GM23338 (cell line): ENCODE measurements around the gene NTM. TPM values are rescaled to one million over a fixed set of nuclear protein-coding genes. Genes with fewer than 3 reads are reported as not detected.

ENCODE experiments used
- ATAC-seq: fragments of 200-7000 bp; cut with Tn5 transposase; 3 replicates; pipeline ENCODE4 v1.9.1; 2020
- DNase-seq: peaks from one replicate; pipeline ENCODE4 v3.0.0-alpha.2; 2015; ENCODE audit warnings: low spot score
- H2AFZ ChIP-seq: fragments of 200-600 bp; sonication (generic); 2 replicates; pipeline ENCODE4 v1.8.0; 2016; ENCODE audit warnings: antibody characterized with exemption, mild to moderate bottlenecking, moderate library complexity
- H3F3A ChIP-seq: fragments of 200-600 bp; sonication (generic); replicated peaks from 2 replicates; pipeline ENCODE4 v1.8.0; 2017; ENCODE audit warnings: antibody characterized with exemption, mixed run types, low read depth
- H3K27ac ChIP-seq: fragments of 200-600 bp; sonication (generic); 2 replicates; pipeline ENCODE4 v1.6.1; 2016; ENCODE audit warnings: low read depth
- H3K27me3 ChIP-seq: fragments of 200-600 bp; sonication (generic); 2 replicates; pipeline ENCODE4 v1.8.0; 2016; ENCODE audit warnings: mild to moderate bottlenecking, mixed run types, moderate library complexity; ENCODE audit not compliant: insufficient read depth
- H3K36me3 ChIP-seq: fragments of 200-600 bp; sonication (generic); 2 replicates; pipeline ENCODE4 v1.8.0; 2016; ENCODE audit warnings: mild to moderate bottlenecking; ENCODE audit not compliant: insufficient read depth
- H3K4me1 ChIP-seq: fragments of 200-600 bp; sonication (generic); 2 replicates; pipeline ENCODE4 v1.8.0; 2016; ENCODE audit warnings: mild to moderate bottlenecking, moderate library complexity; ENCODE audit not compliant: insufficient read depth
- H3K4me2 ChIP-seq: fragments of 200-600 bp; sonication (generic); 2 replicates; pipeline ENCODE4 v1.7.1; 2017; ENCODE audit warnings: mixed run types
- H3K4me3 ChIP-seq: fragments of 200-600 bp; sonication (generic); 2 replicates; pipeline ENCODE4 v1.6.1; 2016; ENCODE audit warnings: mixed run types
- H3K79me2 ChIP-seq: fragments of 200-600 bp; sonication (generic); replicated peaks from 2 replicates; pipeline ENCODE4 v1.8.0; 2017; ENCODE audit warnings: mild to moderate bottlenecking; ENCODE audit not compliant: insufficient read depth
- H3K9me2 ChIP-seq: fragments of 200-600 bp; sonication (generic); 2 replicates; pipeline ENCODE4 v1.8.0; 2017; ENCODE audit not compliant: insufficient read depth
- H4K20me1 ChIP-seq: fragments of 200-600 bp; sonication (generic); replicated peaks from 2 replicates; pipeline ENCODE4 v1.8.0; 2017; ENCODE audit warnings: mild to moderate bottlenecking; ENCODE audit not compliant: insufficient read depth
- H3K27ac Mint-ChIP-seq: 2 replicates; pipeline ENCODE4 v1.8.0; 2020; ENCODE audit warnings: inconsistent platforms, mild to moderate bottlenecking, moderate library complexity, mixed read lengths
- H3K27me3 Mint-ChIP-seq: 3 replicates; pipeline ENCODE4 v1.8.0; 2022; ENCODE audit warnings: low read depth, mild to moderate bottlenecking, moderate library complexity, mixed read lengths, inconsistent platforms; ENCODE audit not compliant: insufficient read depth, poor library complexity
- H3K36me3 Mint-ChIP-seq: 3 replicates; pipeline ENCODE4 v1.8.0; 2021; ENCODE audit warnings: low read depth, mild to moderate bottlenecking, inconsistent platforms, moderate library complexity, mixed read lengths
- H3K4me1 Mint-ChIP-seq: 3 replicates; pipeline ENCODE4 v1.8.0; 2020; ENCODE audit warnings: mild to moderate bottlenecking, inconsistent platforms, mixed read lengths
- H3K4me3 Mint-ChIP-seq: 3 replicates; pipeline ENCODE4 v1.8.0; 2021; ENCODE audit warnings: moderate library complexity, mild to moderate bottlenecking, inconsistent platforms, mixed read lengths
- H3K9me3 Mint-ChIP-seq: 3 replicates; pipeline ENCODE4 v1.8.0; 2020; ENCODE audit warnings: moderate library complexity, mild to moderate bottlenecking, inconsistent platforms, mixed read lengths
- CREB1 ChIP-seq: fragments of 250-450 bp; sonication (Bioruptor Pico); IDR thresholded peaks from 2 replicates; pipeline ENCODE4 v1.5.0; 2020; ENCODE audit warnings: low read depth, mild to moderate bottlenecking, moderate library complexity
- EZH2 ChIP-seq: fragments of 200-600 bp; sonication (generic); IDR thresholded peaks from one replicate; pipeline ENCODE4 v1.8.0; 2017; ENCODE audit warnings: antibody characterized with exemption, mild to moderate bottlenecking, low read depth; ENCODE audit not compliant: unreplicated experiment
- EZH2phosphoT487 ChIP-seq: fragments of 200-600 bp; sonication (generic); IDR thresholded peaks from one replicate; pipeline ENCODE4 v1.8.1; 2018; ENCODE audit warnings: antibody characterized with exemption; ENCODE audit not compliant: unreplicated experiment
- JUNB ChIP-seq: IDR thresholded peaks from one replicate; pipeline ENCODE4 v1.6.1; 2016; ENCODE audit warnings: antibody characterized with exemption; ENCODE audit not compliant: unreplicated experiment
- NANOG ChIP-seq: IDR thresholded peaks from 2 replicates; pipeline ENCODE4 v1.6.1; 2016; ENCODE audit warnings: antibody characterized with exemption, borderline replicate concordance
- REST ChIP-seq: IDR thresholded peaks from one replicate; pipeline ENCODE4 v1.6.1; 2018; ENCODE audit warnings: antibody characterized with exemption; ENCODE audit not compliant: unreplicated experiment
- STAT1 ChIP-seq: IDR thresholded peaks from one replicate; pipeline ENCODE4 v1.6.1; 2016; ENCODE audit warnings: antibody characterized with exemption; ENCODE audit not compliant: unreplicated experiment
- ZNF331 ChIP-seq: fragments of 250-450 bp; sonication (Bioruptor Pico); IDR thresholded peaks from 2 replicates; pipeline ENCODE4 v1.5.0; 2020; ENCODE audit warnings: low read depth, mild to moderate bottlenecking, moderate library complexity
- polyA plus RNA-seq: library from polyadenylated mRNA; unstranded; fragments of >200 nt; fragmentation: Nextera tagmentation; extraction: Ambion mirVana; gene quantifications from 2 replicates; pipeline ENCODE4 v1.2.1, GENCODE V29; 2016
- total RNA-seq: library from RNA; depleted of rRNA; stranded (reverse); fragments of >200 nt; shearing (Covaris generic); gene quantifications from 2 replicates; pipeline ENCODE4 v1.2.3, GENCODE V29; 2014
- TF ChIP-seq, protein P1 (sequence below): IDR thresholded peaks from 2 replicates; pipeline ENCODE4 v1.6.1; 2016; ENCODE audit warnings: antibody characterized with exemption
- TF ChIP-seq, protein P2 (sequence below): fragments of 250-450 bp; sonication (Bioruptor Pico); IDR thresholded peaks from 2 replicates; pipeline ENCODE4 v1.5.0; 2020; ENCODE audit warnings: mild to moderate bottlenecking, moderate library complexity

The NTM gene
- total and polyA plus RNA-seq, 2 experiments from 2014 or later = 10.6 to 14.6 TPM

DNA sequence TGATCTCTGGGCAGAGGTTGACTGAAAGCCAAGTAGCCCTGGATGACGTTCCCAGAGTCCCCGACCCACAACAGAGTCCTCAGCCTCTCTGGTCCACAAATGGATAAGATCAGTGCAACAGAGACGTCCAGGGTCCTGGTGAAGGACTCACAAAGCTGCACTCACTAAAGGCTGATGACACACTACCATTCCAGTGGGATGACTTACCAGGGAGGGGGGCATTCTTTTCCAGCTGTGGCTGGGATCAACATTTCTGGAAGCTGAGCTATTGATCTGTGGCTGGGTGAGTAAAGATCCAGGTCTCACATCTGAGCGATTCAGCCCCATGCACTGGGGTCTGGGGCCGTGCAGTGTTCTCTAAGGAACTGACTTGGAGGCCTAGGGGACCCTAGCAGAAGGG is 296.2 kb downstream of the NTM start:
- DNase-seq = no peak
- H3K9me3 Mint-ChIP-seq = no peaks in the 10 kb centered on the region

More for the DNA sequence above, 296.2 kb downstream of the NTM start:
- Histone ChIP-seq H3K4me3 (no peak overlapping the region), H3K9me2 (no peaks in the 10 kb centered on the region), H3F3A (no peaks in the 10 kb centered on the region), H3K36me3 (no peaks in the 10 kb centered on the region), H3K27ac (no peak overlapping the region), H2AFZ (no peak overlapping the region), H3K79me2 (no peaks in the 10 kb centered on the region), H3K27me3 (no peaks in the 10 kb centered on the region), H3K4me2 (no peak overlapping the region), H3K4me1 (peaks cover 15% of the 10 kb centered on the region), H4K20me1 (no peaks in the 10 kb centered on the region)
- TF ChIP-seq EZH2phosphoT487 (no peak), REST (no peak), STAT1 (no peak), JUNB (no peak), ZNF331 (CRISPR knock-in tag) (no peak), EZH2 (no peak), NANOG (no peak), CREB1 (no peak)
- TF ChIP-seq, protein P1, sequence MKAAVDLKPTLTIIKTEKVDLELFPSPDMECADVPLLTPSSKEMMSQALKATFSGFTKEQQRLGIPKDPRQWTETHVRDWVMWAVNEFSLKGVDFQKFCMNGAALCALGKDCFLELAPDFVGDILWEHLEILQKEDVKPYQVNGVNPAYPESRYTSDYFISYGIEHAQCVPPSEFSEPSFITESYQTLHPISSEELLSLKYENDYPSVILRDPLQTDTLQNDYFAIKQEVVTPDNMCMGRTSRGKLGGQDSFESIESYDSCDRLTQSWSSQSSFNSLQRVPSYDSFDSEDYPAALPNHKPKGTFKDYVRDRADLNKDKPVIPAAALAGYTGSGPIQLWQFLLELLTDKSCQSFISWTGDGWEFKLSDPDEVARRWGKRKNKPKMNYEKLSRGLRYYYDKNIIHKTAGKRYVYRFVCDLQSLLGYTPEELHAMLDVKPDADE = no peak
- TF ChIP-seq, protein P2, sequence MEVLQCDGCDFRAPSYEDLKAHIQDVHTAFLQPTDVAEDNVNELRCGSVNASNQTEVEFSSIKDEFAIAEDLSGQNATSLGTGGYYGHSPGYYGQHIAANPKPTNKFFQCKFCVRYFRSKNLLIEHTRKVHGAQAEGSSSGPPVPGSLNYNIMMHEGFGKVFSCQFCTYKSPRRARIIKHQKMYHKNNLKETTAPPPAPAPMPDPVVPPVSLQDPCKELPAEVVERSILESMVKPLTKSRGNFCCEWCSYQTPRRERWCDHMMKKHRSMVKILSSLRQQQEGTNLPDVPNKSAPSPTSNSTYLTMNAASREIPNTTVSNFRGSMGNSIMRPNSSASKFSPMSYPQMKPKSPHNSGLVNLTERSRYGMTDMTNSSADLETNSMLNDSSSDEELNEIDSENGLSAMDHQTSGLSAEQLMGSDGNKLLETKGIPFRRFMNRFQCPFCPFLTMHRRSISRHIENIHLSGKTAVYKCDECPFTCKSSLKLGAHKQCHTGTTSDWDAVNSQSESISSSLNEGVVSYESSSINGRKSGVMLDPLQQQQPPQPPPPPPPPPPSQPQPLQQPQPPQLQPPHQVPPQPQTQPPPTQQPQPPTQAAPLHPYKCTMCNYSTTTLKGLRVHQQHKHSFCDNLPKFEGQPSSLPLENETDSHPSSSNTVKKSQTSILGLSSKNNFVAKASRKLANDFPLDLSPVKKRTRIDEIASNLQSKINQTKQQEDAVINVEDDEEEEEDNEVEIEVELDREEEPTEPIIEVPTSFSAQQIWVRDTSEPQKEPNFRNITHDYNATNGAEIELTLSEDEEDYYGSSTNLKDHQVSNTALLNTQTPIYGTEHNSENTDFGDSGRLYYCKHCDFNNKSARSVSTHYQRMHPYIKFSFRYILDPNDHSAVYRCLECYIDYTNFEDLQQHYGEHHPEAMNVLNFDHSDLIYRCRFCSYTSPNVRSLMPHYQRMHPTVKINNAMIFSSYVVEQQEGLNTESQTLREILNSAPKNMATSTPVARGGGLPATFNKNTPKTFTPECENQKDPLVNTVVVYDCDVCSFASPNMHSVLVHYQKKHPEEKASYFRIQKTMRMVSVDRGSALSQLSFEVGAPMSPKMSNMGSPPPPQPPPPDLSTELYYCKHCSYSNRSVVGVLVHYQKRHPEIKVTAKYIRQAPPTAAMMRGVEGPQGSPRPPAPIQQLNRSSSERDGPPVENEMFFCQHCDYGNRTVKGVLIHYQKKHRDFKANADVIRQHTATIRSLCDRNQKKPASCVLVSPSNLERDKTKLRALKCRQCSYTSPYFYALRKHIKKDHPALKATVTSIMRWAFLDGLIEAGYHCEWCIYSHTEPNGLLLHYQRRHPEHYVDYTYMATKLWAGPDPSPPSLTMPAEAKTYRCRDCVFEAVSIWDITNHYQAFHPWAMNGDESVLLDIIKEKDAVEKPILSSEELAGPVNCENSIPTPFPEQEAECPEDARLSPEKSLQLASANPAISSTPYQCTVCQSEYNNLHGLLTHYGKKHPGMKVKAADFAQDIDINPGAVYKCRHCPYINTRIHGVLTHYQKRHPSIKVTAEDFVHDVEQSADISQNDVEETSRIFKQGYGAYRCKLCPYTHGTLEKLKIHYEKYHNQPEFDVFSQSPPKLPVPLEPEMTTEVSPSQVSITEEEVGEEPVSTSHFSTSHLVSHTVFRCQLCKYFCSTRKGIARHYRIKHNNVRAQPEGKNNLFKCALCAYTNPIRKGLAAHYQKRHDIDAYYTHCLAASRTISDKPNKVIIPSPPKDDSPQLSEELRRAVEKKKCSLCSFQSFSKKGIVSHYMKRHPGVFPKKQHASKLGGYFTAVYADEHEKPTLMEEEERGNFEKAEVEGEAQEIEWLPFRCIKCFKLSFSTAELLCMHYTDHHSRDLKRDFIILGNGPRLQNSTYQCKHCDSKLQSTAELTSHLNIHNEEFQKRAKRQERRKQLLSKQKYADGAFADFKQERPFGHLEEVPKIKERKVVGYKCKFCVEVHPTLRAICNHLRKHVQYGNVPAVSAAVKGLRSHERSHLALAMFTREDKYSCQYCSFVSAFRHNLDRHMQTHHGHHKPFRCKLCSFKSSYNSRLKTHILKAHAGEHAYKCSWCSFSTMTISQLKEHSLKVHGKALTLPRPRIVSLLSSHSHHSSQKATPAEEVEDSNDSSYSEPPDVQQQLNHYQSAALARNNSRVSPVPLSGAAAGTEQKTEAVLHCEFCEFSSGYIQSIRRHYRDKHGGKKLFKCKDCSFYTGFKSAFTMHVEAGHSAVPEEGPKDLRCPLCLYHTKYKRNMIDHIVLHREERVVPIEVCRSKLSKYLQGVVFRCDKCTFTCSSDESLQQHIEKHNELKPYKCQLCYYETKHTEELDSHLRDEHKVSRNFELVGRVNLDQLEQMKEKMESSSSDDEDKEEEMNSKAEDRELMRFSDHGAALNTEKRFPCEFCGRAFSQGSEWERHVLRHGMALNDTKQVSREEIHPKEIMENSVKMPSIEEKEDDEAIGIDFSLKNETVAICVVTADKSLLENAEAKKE (CRISPR knock-in tag) = no peak
- Mint-ChIP-seq H3K36me3 (no peaks in the 10 kb centered on the region; the same call in 2 of the 3 replicates), H3K4me1 (peaks cover 29% of the 10 kb centered on the region), H3K27ac (no peak overlapping the region), H3K27me3 (peaks cover 9% of the 10 kb centered on the region), H3K4me3 (no peak overlapping the region)
- no peak for ATAC-seq
